ENCODE results near the gene USH2A. TPM values are rescaled to one million over a fixed set of nuclear protein-coding genes. Genes with fewer than 3 reads are reported as not detected.

The USH2A gene
- total RNA-seq, 3 donors from 2014 or later, result 0.03 to 0.17 TPM; not detected in 1

DNA sequence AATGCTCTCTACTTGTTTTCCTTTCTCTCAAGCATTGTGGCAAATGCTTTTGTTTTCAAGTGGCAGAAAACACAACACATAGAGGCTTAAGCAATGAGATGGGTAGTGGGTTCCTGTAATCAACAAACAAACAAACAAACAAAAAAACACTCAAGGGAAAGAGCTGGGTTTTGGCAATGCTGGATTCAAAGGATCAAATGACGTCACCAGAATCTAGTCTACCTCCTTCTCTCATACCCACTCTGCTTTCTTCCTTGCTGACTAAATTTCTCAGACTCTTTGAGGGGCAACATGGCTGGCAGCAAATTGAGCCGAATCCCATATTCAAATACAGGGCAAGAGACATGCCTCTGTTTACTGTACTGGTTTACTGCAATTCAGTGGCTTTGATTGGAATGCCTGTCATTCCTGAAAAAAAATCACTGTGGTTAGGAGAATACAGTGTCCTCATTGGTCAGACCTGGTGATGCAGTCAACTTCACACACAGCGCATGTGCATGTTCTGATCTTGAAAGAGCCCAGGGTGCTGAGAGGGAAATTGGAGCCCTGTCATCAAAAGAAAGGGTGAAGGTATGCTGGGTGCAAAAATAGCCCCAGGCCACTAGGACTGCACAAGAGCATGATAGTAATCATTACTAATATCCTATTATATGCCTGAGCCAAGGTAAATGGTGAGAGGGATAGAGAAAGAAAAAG is 500.0 kb downstream of the USH2A start:
- Histone ChIP-seq H3K36me3 (ENCODE audit: low read depth) (no peaks in the 10 kb centered on the region), H3K4me1 (ENCODE audit: low read depth) (no peaks in the 10 kb centered on the region), H3K9me3 (no peaks in the 10 kb centered on the region), H3K4me3 (no peak overlapping the region)
- intact Hi-C loops (cut with DNase I, micrococcal nuclease), result no loop called here
- TF ChIP-seq CTCF (IDR thresholded peaks at IDR 0.05), result no peak
- DNase-seq, result no peak
- no peak for ATAC-seq

- Histone ChIP-seq H3K4me1 (ENCODE audit: low read depth) (no peaks in the 10 kb centered on the region), H3K36me3 (ENCODE audit: low read depth) (no peaks in the 10 kb centered on the region), H3K9me3 (no peaks in the 10 kb centered on the region), H3K4me3 (no peak overlapping the region)
- DNase-seq (no peak), ATAC-seq (no peak)
- TF ChIP-seq CTCF (IDR thresholded peaks at IDR 0.05), result no peak
- intact Hi-C loops (cut with DNase I, micrococcal nuclease), result no loop called here
Observed at GRCh38 chr1:215911406-215911968, 511.8 kb downstream of the USH2A start.

DNA sequence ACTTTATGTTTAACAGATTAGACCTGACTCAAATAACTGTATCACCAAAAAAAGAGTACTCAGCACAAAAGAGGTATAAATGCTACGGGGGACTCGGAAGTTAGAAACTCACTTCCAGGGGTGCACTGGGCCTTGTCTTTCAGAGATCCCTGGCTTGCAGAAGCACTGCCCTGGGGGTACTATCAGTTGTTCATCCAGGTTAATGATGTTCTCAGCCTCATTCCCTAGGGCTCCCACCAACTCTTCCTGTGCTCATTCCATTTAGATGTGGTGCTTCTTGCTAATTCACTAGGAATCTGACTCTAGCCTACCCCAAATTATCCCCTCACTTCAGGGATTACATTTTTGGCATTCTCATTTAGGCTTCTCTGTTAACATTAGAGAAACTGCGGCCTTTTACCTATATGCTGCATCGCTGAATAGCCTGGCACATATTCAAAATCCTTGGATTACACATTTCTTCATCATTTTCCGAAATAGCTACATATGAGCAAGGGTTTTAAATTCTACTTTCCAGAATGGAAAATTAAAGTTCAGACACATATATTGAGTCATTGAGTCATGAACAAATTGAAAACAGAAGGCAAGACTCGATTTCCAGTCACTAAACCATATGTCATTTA is 517.6 kb downstream of the USH2A start:
- DNase-seq, result no peak
- Histone ChIP-seq H3K9me3 (no peaks in the 10 kb centered on the region), H3K4me1 (ENCODE audit: low read depth) (no peaks in the 10 kb centered on the region), H3K36me3 (ENCODE audit: low read depth) (no peaks in the 10 kb centered on the region), H3K4me3 (no peak overlapping the region)
- TF ChIP-seq CTCF (IDR thresholded peaks at IDR 0.05), result no peak
- intact Hi-C loops (cut with DNase I, micrococcal nuclease), result no loop called here
- ATAC-seq, result no peak

DNA sequence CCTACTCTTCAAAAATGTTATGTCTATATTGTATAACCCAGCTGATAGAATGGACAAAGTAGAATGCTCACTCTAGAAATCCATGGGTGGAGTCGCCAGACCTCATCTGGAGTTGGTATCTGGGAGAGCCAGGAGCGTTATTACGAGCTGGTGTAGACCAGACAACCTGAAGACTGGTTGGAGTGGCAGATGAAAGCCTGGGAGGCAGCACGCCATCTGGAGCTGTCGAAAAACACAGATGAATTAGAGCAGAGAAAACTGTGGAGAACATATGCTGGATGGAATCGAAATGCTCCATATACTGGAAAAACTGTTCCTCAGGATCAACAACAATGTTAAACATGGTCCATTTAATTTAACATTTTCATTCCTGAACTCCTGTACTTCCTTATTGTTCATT is 522.6 kb downstream of the USH2A start:
- Histone ChIP-seq H3K4me1 (ENCODE audit: low read depth) (no peaks in the 10 kb centered on the region), H3K4me3 (no peak overlapping the region), H3K9me3 (no peaks in the 10 kb centered on the region), H3K36me3 (ENCODE audit: low read depth) (no peaks in the 10 kb centered on the region)
- TF ChIP-seq CTCF (IDR thresholded peaks at IDR 0.05), result no peak
- ATAC-seq (no peak), DNase-seq (no peak)
- intact Hi-C loops (cut with DNase I, micrococcal nuclease), result no loop called here

GRCh38 chr1:215899901-215900300 is 523.3 kb downstream of the USH2A start:
- no peak for TF ChIP-seq CTCF (IDR thresholded peaks at IDR 0.05)
- intact Hi-C loops (cut with DNase I, micrococcal nuclease), result no loop called here
- Histone ChIP-seq H3K4me3 (no peak overlapping the region), H3K36me3 (ENCODE audit: low read depth) (no peaks in the 10 kb centered on the region), H3K4me1 (ENCODE audit: low read depth) (no peaks in the 10 kb centered on the region), H3K9me3 (no peaks in the 10 kb centered on the region)
- DNase-seq (no peak), ATAC-seq (no peak)
